ENCODE data around the gene PREX1.

Gene PREX1

DNA sequence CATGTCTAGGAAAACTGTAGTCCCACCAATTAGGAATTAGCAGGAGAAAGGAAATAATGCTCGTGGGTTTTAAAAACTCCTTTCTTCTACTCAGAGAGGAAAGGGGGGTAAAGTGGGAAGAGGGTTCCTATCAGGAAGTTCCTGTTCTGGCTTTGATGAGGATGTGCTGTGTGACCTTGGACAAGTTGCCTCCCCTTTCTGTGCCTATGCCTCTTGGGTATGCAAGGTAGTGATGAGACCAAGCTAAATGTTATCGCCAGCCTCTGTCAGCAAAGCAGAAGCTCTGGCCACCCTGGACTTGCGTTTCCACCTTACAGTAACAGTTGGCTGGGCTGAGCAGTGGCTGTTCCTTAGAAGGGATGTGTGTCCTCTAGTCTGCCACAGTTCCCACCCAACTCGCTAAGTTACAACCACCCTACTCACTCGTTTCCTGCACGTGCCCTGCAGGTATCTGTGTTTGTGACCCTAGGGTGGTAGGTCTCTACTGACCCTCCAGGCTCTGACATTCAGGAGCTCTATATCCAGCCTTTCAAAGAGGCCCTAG is 110.0 kb downstream of the PREX1 start:
- no peak for DNase-seq (ENCODE audit: low spot score)

DNA sequence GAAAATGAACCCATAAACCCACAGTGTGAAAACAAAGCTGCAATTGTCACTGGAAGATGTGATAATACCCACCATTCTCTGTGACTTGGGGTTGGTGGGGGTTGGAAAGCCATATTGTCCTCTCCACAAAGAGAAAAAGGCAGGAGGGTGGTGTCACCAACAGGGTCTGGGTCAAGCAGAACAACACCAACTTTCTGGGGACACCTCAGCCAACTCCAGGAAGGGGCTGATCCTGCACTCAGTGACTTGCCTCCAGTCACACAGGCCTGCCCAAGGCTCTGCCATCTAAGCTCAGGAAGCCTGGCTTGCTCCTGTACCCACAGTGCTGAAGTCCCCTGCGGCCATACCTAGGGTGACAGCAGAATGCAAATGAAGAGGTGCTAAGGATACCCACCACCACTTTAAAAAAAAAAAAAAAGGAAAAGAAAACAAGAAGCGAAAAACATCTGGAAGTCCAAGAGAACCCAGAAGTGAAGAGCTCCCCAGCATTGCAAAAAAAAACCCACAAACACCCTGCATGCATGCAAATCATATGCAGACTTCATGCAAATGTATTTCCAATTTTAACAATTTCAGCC is 110.6 kb downstream of the PREX1 start:
- no peak for DNase-seq (ENCODE audit: low spot score)

DNA sequence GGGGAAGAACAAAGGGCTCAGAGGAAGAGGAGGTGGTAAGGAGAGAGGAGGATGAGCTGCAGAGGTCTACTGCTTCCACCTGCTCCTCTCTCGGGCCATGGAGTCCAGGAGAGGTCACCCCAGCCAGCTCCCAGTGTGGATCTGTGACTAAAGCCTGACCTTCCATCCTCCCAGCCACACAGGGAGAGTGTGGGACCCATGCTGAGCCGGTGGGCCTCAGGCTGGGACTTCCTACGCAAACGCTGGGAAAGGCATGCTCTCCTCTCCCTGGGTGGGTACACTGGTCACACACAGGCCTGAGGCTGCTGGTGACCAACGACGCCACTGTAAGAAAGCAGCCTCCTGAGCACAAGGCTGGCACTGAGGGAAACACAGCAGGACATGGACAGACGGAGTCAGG is 111.3 kb downstream of the PREX1 start:
- no peak for DNase-seq (ENCODE audit: low spot score)

DNA sequence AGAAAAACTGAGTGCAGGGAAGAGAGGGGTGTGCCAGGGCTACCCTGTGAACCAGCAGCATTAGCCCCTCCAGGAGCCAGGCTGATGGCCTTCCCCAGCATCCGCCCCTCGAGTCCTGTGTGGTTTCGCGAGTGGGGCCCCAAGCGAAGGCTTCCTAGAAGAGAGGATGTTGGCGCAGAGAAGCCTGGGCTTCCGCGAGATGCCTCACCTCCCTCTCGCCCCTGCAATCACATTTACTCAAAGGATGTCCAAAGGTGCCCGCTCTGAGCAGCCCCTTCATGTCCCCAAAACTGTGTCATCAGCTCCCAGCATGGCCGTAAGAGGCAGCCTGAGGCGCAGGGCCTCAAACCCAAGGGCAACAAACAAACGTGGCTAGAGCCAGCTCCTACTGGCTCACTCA is 111.7 kb downstream of the PREX1 start:
- no peak for DNase-seq (ENCODE audit: low spot score)

DNA sequence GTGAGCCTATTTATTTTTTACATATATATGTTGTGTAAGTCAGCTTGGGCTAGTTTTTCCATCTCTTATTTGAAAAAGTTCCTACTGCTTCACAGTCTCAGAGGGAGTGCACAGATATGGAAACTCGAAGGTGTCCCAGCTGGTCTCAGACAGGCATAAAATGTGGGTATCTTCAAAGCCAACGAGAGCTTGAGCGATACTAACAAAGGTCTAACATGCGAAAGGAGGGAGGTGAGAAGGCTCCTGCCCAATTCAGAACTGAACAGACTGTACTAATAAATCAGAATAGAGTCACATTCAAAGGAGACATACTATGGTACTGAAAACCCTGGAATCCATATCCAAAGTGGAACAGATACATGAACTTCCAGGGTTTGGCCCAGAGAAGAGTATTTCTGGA is 113.0 kb downstream of the PREX1 start:
- no peak for DNase-seq (ENCODE audit: low spot score)

DNA sequence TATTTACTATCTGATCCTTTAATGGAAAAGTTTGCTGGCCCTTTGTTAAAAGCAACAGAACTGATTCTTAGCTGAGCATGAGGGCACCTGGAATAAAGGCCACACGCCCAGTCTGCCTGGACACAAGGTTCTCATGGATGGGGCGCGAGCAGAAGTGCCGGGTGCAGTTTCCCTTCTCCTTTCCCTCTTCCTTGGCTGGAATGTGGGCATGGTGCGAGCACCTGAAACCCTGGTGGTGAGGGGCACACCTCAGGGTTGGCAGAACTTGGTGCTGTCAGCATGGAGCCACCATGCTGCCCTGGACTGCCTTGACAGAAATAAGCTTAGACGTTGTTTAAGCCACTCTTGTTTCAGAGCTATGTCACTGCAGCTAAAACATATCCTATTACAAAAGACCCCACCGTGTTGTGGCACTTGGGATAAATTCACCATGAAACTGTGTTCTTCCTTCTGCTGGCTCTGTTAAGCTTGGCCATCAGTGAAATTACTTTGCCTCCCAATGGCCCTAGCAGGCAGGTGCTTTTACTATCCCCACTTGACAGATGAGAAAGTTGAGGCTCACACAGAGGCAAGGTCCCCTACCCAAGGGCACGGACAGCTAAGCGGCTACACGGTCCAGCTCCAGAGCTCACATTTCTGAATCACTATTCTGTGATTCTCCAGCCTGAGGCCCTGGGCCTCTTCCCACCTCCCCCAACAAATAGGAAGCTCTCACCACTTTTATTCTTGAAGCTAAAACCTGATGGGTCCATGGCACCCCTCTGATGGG is 115.9 kb downstream of the PREX1 start:
- no peak for DNase-seq (ENCODE audit: low spot score)

DNA sequence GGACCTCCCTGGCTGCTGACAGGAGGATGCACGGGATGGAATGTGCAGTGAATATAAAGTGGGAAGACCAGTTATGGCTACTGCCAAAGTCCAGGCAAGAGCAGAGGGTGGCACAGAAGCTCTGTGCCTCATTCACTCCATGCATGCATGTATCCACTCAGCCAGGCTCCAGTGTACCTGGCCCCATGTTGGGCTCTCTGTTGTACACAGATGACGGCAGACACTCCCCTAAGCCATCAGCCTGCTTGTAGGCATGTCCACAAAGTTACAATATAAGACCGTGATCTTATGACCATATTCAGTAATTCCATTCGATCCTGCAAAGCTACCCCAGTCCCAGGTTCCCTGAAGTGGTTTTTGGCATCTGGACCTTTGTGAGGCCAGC is 116.8 kb downstream of the PREX1 start:
- no peak for DNase-seq (ENCODE audit: low spot score)

DNA sequence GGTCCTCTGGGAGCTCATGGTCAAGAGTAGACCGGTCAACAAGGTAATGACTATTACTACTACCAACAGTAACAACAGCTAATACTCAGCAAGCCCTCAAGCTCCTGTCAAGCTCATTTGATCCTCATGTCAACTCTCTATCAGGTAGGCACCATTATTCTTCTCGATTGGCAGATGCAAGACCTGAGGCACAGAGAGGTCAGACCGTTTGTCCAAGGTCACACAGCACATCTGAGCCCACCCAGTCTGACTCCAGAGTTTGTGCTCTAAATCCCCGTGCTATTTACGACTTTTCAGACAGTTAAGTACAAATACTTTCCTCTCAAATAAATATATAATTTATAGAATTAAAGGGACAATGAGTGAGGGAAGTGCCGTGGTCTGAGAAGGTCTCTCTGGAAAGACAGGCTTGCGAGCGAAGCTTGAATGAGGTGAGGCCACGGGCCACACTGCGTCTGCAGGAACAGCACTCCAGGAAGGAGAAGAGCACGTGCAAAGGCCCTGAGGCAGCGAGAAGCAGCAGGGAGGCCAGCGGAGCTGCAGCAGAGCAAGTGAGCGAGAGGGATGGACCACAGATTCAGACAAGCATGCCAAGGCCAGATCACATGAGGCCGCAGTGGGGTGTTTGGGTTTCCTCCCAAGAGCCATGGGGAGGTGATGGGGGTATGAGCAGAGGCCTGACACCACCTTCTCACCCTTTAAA is 117.3 kb downstream of the PREX1 start:
- no peak for DNase-seq (ENCODE audit: low spot score)

DNA sequence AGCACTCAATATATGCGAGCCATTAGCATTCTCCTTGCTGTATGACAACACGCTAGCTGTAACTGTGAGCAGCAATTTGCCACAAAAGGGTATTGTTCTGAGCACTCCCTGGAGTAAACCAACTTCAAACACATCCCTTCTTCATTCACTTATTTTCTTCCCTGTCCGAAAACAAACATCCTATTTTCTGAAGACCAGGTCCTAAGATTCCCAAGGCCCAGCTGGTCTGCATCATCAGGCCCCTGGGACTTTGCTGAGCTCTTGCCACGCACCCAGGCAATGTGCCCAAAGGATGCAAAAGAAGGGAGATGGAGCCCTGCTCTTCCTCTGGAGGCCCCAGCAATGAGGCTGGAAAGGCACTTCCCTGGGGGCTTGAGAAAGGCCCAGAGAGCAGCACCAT is 118.1 kb downstream of the PREX1 start:
- no peak for DNase-seq (ENCODE audit: low spot score)

DNA sequence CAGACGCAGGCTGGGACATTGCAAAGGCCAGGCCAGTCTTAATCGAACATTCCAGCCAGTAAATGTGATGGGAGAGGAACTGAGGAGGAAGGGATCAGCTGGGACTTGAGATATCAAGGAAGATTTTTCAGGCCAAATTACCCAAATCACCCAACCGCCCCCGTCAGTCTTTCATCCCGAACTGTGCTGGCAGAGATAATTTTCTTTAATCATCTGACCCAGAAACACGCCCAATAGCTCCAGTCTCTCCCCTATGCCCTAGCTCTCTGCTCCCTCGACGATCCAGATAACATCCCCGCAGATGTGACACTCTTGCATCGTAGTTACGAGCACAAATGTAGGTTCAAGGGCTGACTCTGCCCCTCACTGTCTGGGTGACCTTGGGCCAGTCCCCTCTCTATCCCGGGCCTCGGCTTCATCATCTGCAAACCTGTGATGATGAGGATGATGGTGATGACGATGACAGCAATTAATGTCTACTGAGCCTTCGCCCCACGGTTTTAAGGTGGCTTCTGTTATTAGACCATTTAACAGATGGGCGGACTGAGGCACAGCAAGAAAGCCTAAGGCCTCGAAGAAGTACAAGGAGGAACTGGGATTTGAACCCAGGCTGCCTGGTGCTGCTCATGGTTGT is 118.6 kb downstream of the PREX1 start:
- no peak for DNase-seq (ENCODE audit: low spot score)

DNA sequence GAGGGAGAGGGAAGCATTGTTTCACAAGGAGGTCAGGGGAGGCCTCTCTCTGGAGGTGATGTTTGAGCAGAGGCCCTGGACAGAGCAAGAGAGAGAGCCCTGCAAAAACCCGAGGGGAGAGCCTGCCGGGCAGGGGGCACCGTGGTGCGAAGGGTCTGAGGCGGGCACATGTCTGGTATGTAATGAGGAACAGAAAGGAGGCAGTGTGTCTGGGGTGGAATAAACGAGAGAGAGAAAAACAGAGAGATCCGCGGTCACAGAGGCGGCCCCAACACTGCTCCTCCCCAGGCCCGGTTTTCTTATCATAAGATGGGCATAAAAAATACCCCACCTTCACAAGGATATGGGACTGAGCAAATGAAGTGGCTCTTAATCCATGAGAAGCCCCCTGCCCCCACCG is 119.2 kb downstream of the PREX1 start:
- no peak for DNase-seq (ENCODE audit: low spot score)

DNA sequence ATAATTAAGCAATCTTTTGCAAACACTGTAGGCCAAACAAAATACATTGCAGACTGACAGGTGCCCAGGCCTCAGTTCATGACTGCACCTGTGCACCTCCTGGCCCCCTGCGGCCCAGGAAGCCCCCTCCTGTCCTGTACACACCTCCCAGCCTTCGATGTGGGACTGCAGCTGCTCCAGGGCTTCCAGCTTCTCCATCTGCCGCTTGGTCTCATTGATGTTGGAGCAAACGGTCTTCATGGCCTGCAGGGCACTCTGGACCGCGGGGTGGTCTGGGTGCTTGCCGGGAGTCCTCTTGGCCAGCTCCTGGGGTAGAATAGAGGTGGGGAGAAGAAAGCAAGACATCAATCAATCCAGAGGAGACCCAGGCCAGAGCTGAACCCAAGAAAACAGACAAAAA is 119.7 kb downstream of the PREX1 start:
- DNase-seq (ENCODE audit: low spot score): no peak

DNA sequence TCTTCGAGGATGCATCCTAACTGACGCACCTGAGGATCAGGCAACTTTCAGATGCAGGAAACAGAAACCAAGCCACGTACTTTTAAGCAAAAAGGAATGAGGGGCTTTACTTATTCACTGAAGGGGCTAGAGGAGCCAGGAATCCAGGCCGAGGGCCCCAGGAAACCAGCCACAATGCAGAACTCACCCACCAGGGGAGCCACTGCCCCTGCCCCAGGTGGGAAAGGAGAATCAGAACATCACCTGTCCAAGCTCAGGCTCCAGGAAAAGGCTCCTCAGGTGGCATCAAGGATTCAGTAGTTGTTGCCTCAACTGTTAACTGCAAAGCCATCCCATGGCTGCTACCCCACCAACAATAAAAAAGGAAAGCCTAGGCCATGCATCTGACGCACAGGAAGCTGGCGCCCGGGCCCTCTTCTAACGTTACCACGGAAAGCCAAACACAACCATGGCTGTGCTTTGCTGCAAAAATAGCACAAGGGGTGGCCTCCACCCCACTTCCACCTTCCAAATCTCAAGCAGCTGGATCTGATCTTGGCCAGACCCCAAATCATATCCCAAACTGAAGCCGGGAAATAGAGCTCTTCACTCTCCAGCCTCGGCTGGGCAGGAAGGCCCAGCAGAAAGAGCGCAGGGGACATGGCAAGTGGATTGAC is 121.0 kb downstream of the PREX1 start:
- no peak for DNase-seq (ENCODE audit: low spot score)

DNA sequence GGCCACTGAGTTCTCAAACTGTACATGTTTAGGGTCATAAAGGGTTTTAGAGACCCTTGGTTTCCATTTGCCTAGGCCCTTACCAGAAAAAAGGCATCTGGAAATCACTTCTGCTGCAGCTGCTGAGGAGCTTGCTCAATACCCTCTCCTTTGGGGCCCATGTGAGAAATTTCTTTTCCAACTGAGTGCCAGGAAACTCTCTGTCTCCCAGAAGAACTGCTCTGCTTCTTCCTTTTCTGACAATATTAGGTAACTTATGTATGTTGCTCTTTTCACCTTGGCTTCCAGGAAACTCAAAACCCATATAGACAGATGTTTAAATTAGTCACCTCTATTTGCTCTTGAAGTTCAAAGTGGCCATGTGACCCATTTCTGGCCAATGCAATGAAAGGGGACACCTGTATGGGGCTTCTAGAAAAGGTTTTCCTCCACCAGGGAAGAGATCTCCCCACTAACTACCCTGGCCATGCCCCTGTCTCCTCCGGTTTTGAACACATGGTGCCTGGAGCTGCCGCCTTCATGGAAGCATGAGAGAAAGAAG is 121.6 kb downstream of the PREX1 start:
- no peak for DNase-seq (ENCODE audit: low spot score)

DNA sequence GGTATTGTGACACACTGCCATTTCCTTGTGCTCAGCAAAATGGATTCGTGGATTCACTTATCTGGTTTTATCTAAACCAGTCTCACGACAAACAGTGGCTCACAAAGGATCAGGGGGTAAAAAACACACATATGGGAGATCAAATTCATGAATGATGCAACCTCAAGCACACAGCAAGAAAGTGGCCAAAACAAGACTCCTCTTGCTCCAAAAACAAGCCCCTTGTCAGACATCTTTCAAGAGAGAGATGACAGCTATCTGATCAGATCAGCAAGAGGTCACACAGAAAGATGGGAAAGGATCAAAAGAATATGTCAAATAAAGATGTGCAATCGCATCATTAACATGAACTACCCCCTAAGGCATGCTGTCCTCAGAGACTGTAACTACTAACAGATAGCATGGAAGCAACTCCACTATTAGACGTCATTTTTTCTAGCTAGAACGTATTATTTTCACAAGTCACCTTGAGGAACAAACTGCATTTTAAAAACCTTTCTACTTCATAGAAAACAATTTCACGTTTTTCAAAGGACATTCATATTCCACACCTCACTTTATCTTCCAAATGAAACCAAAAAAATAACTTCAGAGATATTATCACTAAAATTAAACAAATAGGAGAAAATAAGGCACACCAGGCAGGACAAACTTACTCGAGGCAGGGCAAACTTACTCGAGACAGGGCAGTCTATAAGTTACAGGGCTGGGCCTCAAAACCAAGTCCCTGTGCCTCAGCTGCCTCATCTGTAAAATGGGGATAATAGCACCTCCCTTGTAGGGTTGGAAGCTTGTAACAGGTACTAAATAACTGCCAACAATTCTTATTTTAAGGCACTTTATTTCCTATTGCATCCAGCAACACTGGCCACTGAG is 122.3 kb downstream of the PREX1 start:
- no peak for DNase-seq (ENCODE audit: low spot score)

DNA sequence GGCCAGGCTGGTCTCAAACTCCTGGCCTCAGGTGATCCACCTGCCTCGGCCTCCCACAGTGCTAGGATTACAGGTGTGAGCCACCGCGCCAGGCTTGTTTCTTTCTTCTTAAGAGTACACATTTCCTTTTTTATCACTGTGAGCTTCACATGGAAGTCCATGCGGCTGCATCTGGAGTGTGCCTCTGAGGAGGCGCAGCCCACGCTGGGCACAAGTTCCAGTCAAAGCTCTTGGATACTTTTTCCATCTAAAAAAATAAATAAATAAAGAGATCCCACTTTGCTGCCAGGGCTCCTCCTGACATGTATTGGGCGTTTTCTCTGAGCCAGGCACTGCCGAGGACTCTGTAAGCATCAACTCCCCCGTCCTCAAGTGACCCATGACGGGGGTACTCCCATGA is 123.0 kb downstream of the PREX1 start:
- no peak for DNase-seq (ENCODE audit: low spot score)

DNA sequence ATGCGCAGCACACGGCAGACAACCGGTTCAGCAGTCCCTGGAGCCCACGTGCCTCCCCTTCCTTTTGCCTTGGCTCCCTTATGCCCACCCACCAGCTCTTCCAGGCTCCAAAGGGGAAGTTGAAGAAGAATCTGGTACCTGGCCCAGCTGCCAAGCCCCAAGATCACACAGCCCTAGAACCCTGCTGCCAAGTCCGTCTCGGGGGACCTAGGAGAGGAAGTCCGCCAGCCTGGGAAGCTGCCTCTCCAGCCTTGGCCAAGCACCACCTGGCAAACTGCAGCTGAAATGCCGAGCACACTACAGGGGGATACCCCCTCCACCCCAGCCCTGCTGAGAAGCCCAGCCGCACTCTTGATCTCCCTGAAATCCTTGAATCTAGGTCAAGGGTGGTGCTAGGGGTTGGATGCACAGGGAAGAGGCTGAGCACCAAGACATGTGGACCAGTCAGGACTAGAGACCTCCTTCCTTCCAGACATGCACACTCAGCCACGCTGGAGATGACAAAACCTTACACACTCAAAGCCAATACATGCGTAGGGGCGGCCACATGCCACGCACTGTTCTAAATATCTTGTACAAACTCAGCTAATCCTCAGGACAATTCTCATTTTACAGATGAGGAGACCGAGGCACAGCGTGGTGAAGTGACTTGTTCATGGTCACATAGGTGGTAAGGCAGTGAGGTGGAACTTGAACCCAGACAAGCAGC is 124.1 kb downstream of the PREX1 start:
- no peak for DNase-seq (ENCODE audit: low spot score)

DNA sequence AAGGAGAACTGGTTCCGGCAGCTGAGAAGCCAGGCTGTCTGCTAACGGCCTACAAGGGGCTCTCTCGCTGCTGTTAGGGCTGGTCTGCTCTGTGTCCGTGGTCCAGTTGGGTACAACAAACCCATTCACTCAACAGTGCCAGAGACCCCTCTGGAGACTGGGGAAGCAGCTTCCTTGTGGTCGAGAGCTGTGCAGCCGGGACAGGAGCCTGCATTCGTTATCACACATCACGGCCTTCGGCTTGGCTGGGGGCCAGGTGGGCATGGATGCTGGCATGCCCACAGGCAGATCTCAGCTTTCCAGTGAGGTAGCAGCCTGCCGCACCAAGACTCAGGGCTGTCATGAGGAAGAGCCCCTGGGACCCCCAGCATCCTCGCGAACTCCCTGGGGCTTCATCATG is 124.7 kb downstream of the PREX1 start:
- no peak for DNase-seq (ENCODE audit: low spot score)

DNA sequence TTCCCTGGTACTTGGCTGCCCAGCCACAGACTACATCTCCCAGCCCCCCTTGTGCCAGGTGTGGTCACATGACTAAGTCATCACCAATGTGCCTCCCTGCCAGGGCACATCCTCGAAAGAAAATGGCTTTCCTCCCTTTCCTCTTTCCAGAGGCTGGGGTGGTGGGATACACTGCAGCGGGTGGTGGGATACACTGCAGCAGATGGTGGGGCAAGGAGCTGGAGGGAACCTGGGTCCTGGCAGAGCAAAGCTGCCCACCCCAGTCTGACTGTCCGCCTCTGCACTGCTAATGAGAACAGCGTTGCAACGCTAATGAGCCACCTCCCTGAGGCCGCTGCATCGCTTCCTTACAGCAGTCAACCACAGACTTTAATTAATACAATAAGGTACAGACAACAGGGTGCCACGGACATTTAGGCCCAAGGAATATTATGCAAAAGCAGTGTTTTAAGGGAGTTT is 125.3 kb downstream of the PREX1 start:
- no peak for DNase-seq (ENCODE audit: low spot score)

DNA sequence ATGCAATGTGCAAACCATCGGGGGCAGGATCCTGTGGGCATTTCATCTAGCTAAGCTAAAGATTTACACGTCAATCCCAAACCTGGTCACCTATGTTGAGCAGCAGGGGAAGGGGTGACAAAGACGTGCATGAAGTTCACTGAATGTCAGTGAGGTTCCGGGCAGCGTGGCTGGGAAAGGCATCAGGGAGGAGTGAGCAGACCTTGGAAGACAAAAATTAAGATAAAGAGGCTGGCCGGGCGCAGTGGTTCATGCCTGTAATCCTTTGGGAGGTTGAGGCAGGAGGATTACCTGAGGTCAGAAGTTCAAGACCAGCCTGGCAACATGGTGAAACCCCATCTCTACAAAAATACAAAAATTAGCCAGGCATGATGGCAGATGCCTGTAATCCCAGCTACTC is 126.1 kb downstream of the PREX1 start:
- DNase-seq (ENCODE audit: low spot score): no peak

Measured in AG08395 (cell line).